Measurements from ENCODE around the gene SERPINA1. TPM values are rescaled to one million over a fixed set of nuclear protein-coding genes. Genes with fewer than 3 reads are reported as not detected.

Gene SERPINA1
- total RNA-seq, 1 donor from 2014 or later = not detected

- H3K9me3 Mint-ChIP-seq (ENCODE audit: unreplicated experiment) = no peaks in the 10 kb centered on the region
- H3K27me3 Mint-ChIP-seq (ENCODE audit: unreplicated experiment) = no peaks in the 10 kb centered on the region
- no peak overlapping the region for H3K4me3 Mint-ChIP-seq (ENCODE audit: unreplicated experiment)
- TF ChIP-seq, protein P1, sequence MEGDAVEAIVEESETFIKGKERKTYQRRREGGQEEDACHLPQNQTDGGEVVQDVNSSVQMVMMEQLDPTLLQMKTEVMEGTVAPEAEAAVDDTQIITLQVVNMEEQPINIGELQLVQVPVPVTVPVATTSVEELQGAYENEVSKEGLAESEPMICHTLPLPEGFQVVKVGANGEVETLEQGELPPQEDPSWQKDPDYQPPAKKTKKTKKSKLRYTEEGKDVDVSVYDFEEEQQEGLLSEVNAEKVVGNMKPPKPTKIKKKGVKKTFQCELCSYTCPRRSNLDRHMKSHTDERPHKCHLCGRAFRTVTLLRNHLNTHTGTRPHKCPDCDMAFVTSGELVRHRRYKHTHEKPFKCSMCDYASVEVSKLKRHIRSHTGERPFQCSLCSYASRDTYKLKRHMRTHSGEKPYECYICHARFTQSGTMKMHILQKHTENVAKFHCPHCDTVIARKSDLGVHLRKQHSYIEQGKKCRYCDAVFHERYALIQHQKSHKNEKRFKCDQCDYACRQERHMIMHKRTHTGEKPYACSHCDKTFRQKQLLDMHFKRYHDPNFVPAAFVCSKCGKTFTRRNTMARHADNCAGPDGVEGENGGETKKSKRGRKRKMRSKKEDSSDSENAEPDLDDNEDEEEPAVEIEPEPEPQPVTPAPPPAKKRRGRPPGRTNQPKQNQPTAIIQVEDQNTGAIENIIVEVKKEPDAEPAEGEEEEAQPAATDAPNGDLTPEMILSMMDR (IDR thresholded peaks at IDR 0.05; ENCODE audit: partially characterized antibody, unreplicated experiment) = no peak
- no peak overlapping the region for H3K27ac Mint-ChIP-seq (ENCODE audit: unreplicated experiment)
- no peaks in the 10 kb centered on the region for H3K36me3 Mint-ChIP-seq (ENCODE audit: unreplicated experiment)
- DNase-seq = no peak
- peaks cover 1% of the 10 kb centered on the region for H3K4me1 Mint-ChIP-seq (ENCODE audit: low read depth, unreplicated experiment)
Measured at GRCh38 chr14:94403312-94403932, 15.0 kb upstream of the SERPINA1 start.

DNA sequence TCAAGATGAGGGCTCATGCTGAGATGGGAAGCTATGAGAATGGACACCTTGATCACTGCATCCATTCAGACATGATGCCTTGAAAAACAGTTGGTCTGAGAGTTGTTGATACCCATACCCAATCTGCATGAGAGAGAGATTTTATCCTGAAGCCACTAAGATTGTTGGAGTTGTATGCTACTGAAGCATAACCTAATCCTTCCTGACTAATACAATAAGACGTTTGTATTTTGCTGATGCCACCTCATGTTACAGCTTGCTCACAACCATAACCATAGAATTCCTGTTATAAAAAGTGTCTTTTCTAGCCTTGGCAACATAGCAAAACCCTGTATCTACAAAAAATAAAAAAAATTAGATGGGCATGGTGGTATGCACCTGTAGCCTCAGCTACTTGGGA is 12.7 kb upstream of the SERPINA1 start:
- Mint-ChIP-seq H3K4me1 (ENCODE audit: low read depth, unreplicated experiment) (peaks cover 4% of the 10 kb centered on the region), H3K27me3 (ENCODE audit: unreplicated experiment) (no peaks in the 10 kb centered on the region), H3K27ac (ENCODE audit: unreplicated experiment) (no peak overlapping the region), H3K9me3 (ENCODE audit: unreplicated experiment) (no peaks in the 10 kb centered on the region), H3K36me3 (ENCODE audit: unreplicated experiment) (no peaks in the 10 kb centered on the region), H3K4me3 (ENCODE audit: unreplicated experiment) (no peak overlapping the region)
- DNase-seq = no peak
- TF ChIP-seq, protein P1 (IDR thresholded peaks at IDR 0.05; ENCODE audit: partially characterized antibody, unreplicated experiment) = no peak

GRCh38 chr14:94400422-94400841 is 12.0 kb upstream of the SERPINA1 start:
- H3K4me1 Mint-ChIP-seq (ENCODE audit: low read depth, unreplicated experiment) = peaks cover 4% of the 10 kb centered on the region
- H3K36me3 Mint-ChIP-seq (ENCODE audit: unreplicated experiment) = no peaks in the 10 kb centered on the region
- H3K9me3 Mint-ChIP-seq (ENCODE audit: unreplicated experiment) = no peaks in the 10 kb centered on the region
- H3K4me3 Mint-ChIP-seq (ENCODE audit: unreplicated experiment) = no peak overlapping the region
- H3K27ac Mint-ChIP-seq (ENCODE audit: unreplicated experiment) = no peak overlapping the region
- TF ChIP-seq, protein P1 (IDR thresholded peaks at IDR 0.05; ENCODE audit: partially characterized antibody, unreplicated experiment) = no peak
- H3K27me3 Mint-ChIP-seq (ENCODE audit: unreplicated experiment) = no peaks in the 10 kb centered on the region
- DNase-seq = no peak

DNA sequence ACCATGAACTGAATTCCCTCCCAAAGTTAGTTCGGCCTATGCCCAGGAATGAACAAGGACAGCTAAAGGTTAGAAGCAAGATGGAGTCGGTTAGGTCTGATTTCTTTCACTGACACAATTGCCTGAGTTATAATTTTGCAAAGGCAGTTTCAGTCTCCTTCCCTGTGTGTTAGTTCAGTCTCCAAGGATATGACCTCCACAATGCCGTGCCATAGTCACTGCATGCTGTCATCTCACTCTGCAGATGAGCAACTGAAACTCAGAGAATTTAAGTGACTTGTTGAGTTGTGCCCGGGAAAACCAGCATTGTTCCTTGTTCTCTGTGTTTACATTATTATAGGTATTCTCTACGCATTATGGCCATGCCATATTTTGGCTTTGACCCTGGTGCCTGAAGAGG is 10.1 kb upstream of the SERPINA1 start:
- Mint-ChIP-seq H3K4me3 (ENCODE audit: unreplicated experiment) (no peak overlapping the region), H3K27ac (ENCODE audit: unreplicated experiment) (no peak overlapping the region), H3K27me3 (ENCODE audit: unreplicated experiment) (no peaks in the 10 kb centered on the region), H3K9me3 (ENCODE audit: unreplicated experiment) (peaks cover 4% of the 10 kb centered on the region), H3K4me1 (ENCODE audit: low read depth, unreplicated experiment) (peaks cover 4% of the 10 kb centered on the region), H3K36me3 (ENCODE audit: unreplicated experiment) (no peaks in the 10 kb centered on the region)
- DNase-seq = no peak
- TF ChIP-seq, protein P1 (IDR thresholded peaks at IDR 0.05; ENCODE audit: partially characterized antibody, unreplicated experiment) = no peak

GRCh38 chr14:94398182-94398479 is 9.7 kb upstream of the SERPINA1 start:
- Mint-ChIP-seq H3K27me3 (ENCODE audit: unreplicated experiment) (no peaks in the 10 kb centered on the region), H3K27ac (ENCODE audit: unreplicated experiment) (no peak overlapping the region), H3K4me1 (ENCODE audit: low read depth, unreplicated experiment) (peaks cover 4% of the 10 kb centered on the region), H3K9me3 (ENCODE audit: unreplicated experiment) (peaks cover 4% of the 10 kb centered on the region), H3K4me3 (ENCODE audit: unreplicated experiment) (no peak overlapping the region), H3K36me3 (ENCODE audit: unreplicated experiment) (no peaks in the 10 kb centered on the region)
- no peak for DNase-seq
- TF ChIP-seq, protein P1 (IDR thresholded peaks at IDR 0.05; ENCODE audit: partially characterized antibody, unreplicated experiment) = no peak
